K562 (cell line): Measurements from ENCODE around the gene CSAD. TPM values are rescaled to one million over a fixed set of nuclear protein-coding genes. Genes with fewer than 3 reads are reported as not detected.

ENCODE experiments used
- ATF1 ChIP-seq, 2 experiments: fragments of 450-650 bp in 1 of 2; IDR thresholded peaks; 2 replicates each; pipeline ENCODE4 v1.6.1; 2016; ENCODE audit warnings: missing compliant biosample characterization in 1 of 2, missing genetic modification characterization in 1 of 2
- CEBPB ChIP-seq: fragments of 450-650 bp; IDR thresholded peaks from 2 replicates; pipeline ENCODE4 v1.6.1; 2016; ENCODE audit warnings: missing genetic modification characterization, missing compliant biosample characterization
- DIDO1 ChIP-seq: fragments of 450-650 bp; IDR thresholded peaks from 2 replicates; pipeline ENCODE4 v1.6.1; 2016; ENCODE audit warnings: low read depth, missing biosample characterization, missing genetic modification characterization
- ETV1 ChIP-seq: fragments of 450-650 bp; conservative IDR thresholded peaks from 2 replicates; pipeline ENCODE4 v1.6.1; 2016; ENCODE audit warnings: missing genetic modification characterization, control low read depth, low read depth, missing compliant biosample characterization
- FOXJ2 ChIP-seq: fragments of 200-800 bp; sonication (Bioruptor generic); IDR thresholded peaks from 2 replicates; pipeline ENCODE4 v1.6.1; 2016; ENCODE audit warnings: missing genetic modification characterization, missing compliant biosample characterization
- HDAC8 ChIP-seq: fragments of 450-650 bp; IDR thresholded peaks from 2 replicates; pipeline ENCODE4 v1.6.1; 2016; ENCODE audit warnings: mild to moderate bottlenecking, missing genetic modification characterization, moderate library complexity, missing compliant biosample characterization
- HNRNPUL1 ChIP-seq: fragments of 200-400 bp; formaldehyde crosslinking; IDR thresholded peaks from 2 replicates; pipeline ENCODE4 v1.6.1; 2017; ENCODE audit warnings: low read length
- MAZ ChIP-seq, 2 experiments: fragments of 450-650 bp in 1 of 2; sonication (generic) in 1 of 2; formaldehyde crosslinking; IDR thresholded peaks in 1 of 2; conservative IDR thresholded peaks in 1 of 2; 2 replicates each; pipeline versions ENCODE4 v1.4.0 to v1.5.0; 2020; ENCODE audit warnings: mild to moderate bottlenecking in 1 of 2, missing genetic modification reagents in 1 of 2
- NFRKB ChIP-seq: fragments of 450-650 bp; IDR thresholded peaks from 2 replicates; pipeline ENCODE4 v1.6.1; 2016; ENCODE audit warnings: low read depth
- PTTG1 ChIP-seq: fragments of 450-650 bp; IDR thresholded peaks from 2 replicates; pipeline ENCODE4 v1.6.1; 2016; ENCODE audit warnings: low read depth, mild to moderate bottlenecking, missing genetic modification characterization, missing compliant biosample characterization
- TOE1 ChIP-seq, 2 experiments: fragments of 450-650 bp in 1 of 2; sonication (generic) in 1 of 2; formaldehyde crosslinking in 1 of 2; IDR thresholded peaks; 2 replicates each; pipeline versions ENCODE4 v1.7.1 to v1.8.0; 2016 to 2022; ENCODE audit warnings: borderline replicate concordance in 2 of 2, mild to moderate bottlenecking in 2 of 2, antibody characterized with exemption in 1 of 2, inconsistent platforms in 1 of 2, low read depth in 1 of 2, missing genetic modification reagents in 1 of 2, moderate library complexity in 1 of 2
- ZBTB1 ChIP-seq: sonication (generic); formaldehyde crosslinking; IDR thresholded peaks from 2 replicates; pipeline ENCODE4 v1.8.1; 2023; ENCODE audit warnings: missing genetic modification reagents, low read depth, mild to moderate bottlenecking, borderline replicate concordance
- ZBTB8A ChIP-seq: fragments of 450-650 bp; IDR thresholded peaks from 2 replicates; pipeline ENCODE4 v1.6.1; 2018; ENCODE audit warnings: mild to moderate bottlenecking, moderate library complexity; ENCODE audit not compliant: partially characterized antibody
- ZNF184 ChIP-seq: sonication (generic); formaldehyde crosslinking; IDR thresholded peaks from 2 replicates; pipeline ENCODE4 v1.5.0; 2020; ENCODE audit warnings: missing genetic modification reagents
- ZNF197 ChIP-seq: fragments of 200-800 bp; sonication (Bioruptor generic); IDR thresholded peaks from 2 replicates; pipeline ENCODE4 v1.6.1; 2016; ENCODE audit warnings: low read depth, missing genetic modification characterization, missing compliant biosample characterization
- polyA plus RNA-seq, 8 experiments: library from polyadenylated mRNA; depleted of rRNA in 4 of 8; stranded (reverse) in 5 of 8; unstranded in 3 of 8; fragments of >200 nt; fragmentation: Nextera tagmentation in 2 of 8; fragmentation: Illumina TruSeq in 1 of 8; extraction: Ambion mirVana in 2 of 8; extraction: Trizol in 1 of 8; gene quantifications; 2 replicates each; pipeline versions ENCODE4 v1.2.1 to v1.2.3, GENCODE V29; 2011 to 2014; ENCODE audit warnings: inconsistent platforms in 1 of 8, missing spikeins in 1 of 8
- total RNA-seq, 7 experiments: library from RNA; depleted of rRNA in 6 of 7; stranded (reverse); fragments of >200 nt in 6 of 7; fragmentation: Illumina TruSeq in 2 of 7; extraction: Trizol in 2 of 7; gene quantifications; 2 replicates each; pipeline versions ENCODE4 v1.2.1 to v1.2.3, GENCODE V29; 2011 to 2021; ENCODE audit warnings: low replicate concordance in 1 of 7
- TF ChIP-seq, protein P1 (sequence below): IDR thresholded peaks from 2 replicates; pipeline ENCODE4 v1.6.1; 2011; ENCODE audit not compliant: insufficient read length; ENCODE audit errors: extremely low read depth
- TF ChIP-seq, protein P2 (sequence below): fragments of 450-650 bp; formaldehyde crosslinking; IDR thresholded peaks from 2 replicates; pipeline ENCODE4 v1.4.0; 2020; ENCODE audit warnings: mild to moderate bottlenecking
- TF ChIP-seq, protein P3 (sequence below): IDR thresholded peaks from 2 replicates; pipeline ENCODE4 v1.6.1; 2012; ENCODE audit warnings: low read depth, low read length, improper control_type of control experiment, borderline replicate concordance
- TF ChIP-seq, protein P4 (sequence below): fragments of 250-450 bp; sonication (Bioruptor Pico); IDR thresholded peaks from 2 replicates; pipeline ENCODE4 v1.8.0; 2022; ENCODE audit warnings: moderate library complexity, mild to moderate bottlenecking, inconsistent platforms
- TF ChIP-seq, protein P5 (sequence below): fragments of 450-650 bp; IDR thresholded peaks from 2 replicates; pipeline ENCODE4 v1.6.1; 2014; ENCODE audit warnings: low read depth, mild to moderate bottlenecking, moderate library complexity, borderline replicate concordance

Gene CSAD
- total and polyA plus RNA-seq, 9 of the 15 experiments (the other 6 are each of a cell fraction or from before 2014, with no cell fraction given) = 1.8 to 19.6 (median 8.1) TPM

DNA sequence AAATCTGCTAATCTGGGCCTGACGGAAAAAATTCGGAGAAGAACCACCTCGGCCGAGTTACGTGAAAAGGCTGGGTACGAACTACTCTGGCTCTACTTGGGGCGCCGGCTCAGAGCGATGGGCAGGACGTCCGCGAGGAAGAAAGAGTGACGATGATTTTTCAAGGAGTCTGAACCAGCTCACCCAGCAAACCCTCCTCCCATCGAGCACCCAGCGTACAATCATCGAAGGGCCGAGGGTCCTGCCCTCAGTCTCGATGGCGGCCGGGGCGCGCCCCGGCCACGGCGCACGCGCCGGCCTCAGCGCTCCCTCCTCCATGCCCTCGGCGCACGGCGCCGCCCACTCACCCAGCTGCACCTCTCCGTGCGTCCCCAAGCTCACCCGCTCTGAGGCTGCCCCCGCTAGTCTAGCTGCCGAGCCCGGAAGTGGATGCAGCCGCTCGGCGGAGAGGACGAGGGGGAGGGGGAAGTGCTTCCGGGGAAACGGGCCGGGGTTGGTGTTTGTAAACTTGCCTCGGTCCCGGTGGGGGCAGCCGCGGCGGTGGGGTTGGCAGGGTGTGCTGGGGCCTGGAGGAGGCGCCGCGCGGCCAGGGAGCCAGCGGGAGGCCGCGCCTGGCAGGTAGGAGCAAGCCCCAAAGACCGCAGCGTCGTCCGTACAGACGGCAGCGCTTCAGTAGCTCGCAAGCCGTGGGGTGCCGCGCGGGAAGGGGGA, at the start of gene CSAD, which contains the start of gene ZNF740 (continued):
- TF ChIP-seq ETV1 (tag) (peak; percentile 57), ZNF197 (CRISPR knock-in tag) (no peak), CEBPB (tag) (no peak), PTTG1 (tag) (no peak), ZNF184 (CRISPR knock-in tag) (no peak), NFRKB (peak; percentile 17; the same call in 1 of the 2 replicates), FOXJ2 (peak; percentile 71), ATF1 (CRISPR knock-in tag; IDR thresholded peaks at IDR 0.05) (no peak), ATF1 (tag; IDR thresholded peaks at IDR 0.05) (peak; percentile 65; the same call in 1 of the 2 replicates), HDAC8 (tag) (no peak), TOE1 (IDR thresholded peaks at IDR 0.05; ENCODE audit: borderline replicate concordance) (no peak), TOE1 (CRISPR knock-in tag; IDR thresholded peaks at IDR 0.05; ENCODE audit: borderline replicate concordance, low read depth) (no peak), ZBTB1 (CRISPR knock-in tag) (no peak), DIDO1 (tag) (peak; percentile 53; the same call in 1 of the 2 replicates), MAZ (CRISPR knock-in tag; conservative IDR thresholded peaks at IDR 0.05 in 1 of 2, IDR thresholded peaks at IDR 0.05 in 1 of 2) (peak; percentile 96 to 97), ZBTB8A (no peak), HNRNPUL1 (no peak)
- TF ChIP-seq, protein P1, sequence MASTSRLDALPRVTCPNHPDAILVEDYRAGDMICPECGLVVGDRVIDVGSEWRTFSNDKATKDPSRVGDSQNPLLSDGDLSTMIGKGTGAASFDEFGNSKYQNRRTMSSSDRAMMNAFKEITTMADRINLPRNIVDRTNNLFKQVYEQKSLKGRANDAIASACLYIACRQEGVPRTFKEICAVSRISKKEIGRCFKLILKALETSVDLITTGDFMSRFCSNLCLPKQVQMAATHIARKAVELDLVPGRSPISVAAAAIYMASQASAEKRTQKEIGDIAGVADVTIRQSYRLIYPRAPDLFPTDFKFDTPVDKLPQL = no peak
- TF ChIP-seq, protein P2, sequence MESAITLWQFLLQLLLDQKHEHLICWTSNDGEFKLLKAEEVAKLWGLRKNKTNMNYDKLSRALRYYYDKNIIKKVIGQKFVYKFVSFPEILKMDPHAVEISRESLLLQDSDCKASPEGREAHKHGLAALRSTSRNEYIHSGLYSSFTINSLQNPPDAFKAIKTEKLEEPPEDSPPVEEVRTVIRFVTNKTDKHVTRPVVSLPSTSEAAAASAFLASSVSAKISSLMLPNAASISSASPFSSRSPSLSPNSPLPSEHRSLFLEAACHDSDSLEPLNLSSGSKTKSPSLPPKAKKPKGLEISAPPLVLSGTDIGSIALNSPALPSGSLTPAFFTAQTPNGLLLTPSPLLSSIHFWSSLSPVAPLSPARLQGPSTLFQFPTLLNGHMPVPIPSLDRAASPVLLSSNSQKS (CRISPR knock-in tag) = no peak
- TF ChIP-seq, protein P3, sequence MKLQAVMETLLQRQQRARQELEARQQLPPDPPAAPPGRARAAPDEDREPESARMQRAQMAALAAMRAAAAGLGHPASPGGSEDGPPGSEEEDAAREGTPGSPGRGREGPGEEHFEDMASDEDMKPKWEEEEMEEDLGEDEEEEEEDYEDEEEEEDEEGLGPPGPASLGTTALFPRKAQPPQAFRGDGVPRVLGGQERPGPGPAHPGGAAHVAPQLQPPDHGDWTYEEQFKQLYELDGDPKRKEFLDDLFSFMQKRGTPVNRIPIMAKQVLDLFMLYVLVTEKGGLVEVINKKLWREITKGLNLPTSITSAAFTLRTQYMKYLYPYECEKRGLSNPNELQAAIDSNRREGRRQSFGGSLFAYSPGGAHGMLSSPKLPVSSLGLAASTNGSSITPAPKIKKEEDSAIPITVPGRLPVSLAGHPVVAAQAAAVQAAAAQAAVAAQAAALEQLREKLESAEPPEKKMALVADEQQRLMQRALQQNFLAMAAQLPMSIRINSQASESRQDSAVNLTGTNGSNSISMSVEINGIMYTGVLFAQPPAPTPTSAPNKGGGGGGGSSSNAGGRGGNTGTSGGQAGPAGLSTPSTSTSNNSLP = no peak
- TF ChIP-seq, protein P4, sequence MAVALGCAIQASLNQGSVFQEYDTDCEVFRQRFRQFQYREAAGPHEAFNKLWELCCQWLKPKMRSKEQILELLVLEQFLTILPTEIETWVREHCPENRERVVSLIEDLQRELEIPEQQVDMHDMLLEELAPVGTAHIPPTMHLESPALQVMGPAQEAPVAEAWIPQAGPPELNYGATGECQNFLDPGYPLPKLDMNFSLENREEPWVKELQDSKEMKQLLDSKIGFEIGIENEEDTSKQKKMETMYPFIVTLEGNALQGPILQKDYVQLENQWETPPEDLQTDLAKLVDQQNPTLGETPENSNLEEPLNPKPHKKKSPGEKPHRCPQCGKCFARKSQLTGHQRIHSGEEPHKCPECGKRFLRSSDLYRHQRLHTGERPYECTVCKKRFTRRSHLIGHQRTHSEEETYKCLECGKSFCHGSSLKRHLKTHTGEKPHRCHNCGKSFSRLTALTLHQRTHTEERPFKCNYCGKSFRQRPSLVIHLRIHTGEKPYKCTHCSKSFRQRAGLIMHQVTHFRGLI (CRISPR knock-in tag) = no peak
- TF ChIP-seq, protein P5, sequence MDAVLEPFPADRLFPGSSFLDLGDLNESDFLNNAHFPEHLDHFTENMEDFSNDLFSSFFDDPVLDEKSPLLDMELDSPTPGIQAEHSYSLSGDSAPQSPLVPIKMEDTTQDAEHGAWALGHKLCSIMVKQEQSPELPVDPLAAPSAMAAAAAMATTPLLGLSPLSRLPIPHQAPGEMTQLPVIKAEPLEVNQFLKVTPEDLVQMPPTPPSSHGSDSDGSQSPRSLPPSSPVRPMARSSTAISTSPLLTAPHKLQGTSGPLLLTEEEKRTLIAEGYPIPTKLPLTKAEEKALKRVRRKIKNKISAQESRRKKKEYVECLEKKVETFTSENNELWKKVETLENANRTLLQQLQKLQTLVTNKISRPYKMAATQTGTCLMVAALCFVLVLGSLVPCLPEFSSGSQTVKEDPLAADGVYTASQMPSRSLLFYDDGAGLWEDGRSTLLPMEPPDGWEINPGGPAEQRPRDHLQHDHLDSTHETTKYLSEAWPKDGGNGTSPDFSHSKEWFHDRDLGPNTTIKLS = no peak; the same call in 1 of the 2 replicates
